H9 (cell line): ENCODE data around the gene MIGA2. TPM values are rescaled to one million over a fixed set of nuclear protein-coding genes. Genes with fewer than 3 reads are reported as not detected.

ENCODE experiments used
- DNase-seq: peaks from one replicate; pipeline ENCODE4 v3.0.0-alpha.2; 2017
- H2AFZ ChIP-seq: one replicate; pipeline ENCODE4 v1.6.1; 2013; ENCODE audit warnings: mild to moderate bottlenecking, low read length, control low read depth, moderate library complexity
- H2AK5ac ChIP-seq: 2 replicates; pipeline ENCODE4 v1.6.1; 2013; ENCODE audit warnings: low read length, control low read depth, mixed read lengths; ENCODE audit not compliant: insufficient read length
- H2BK120ac ChIP-seq: one replicate; pipeline ENCODE4 v1.6.1; 2013; ENCODE audit warnings: low read depth, mild to moderate bottlenecking, low read length, control low read depth, inconsistent platforms; ENCODE audit not compliant: poor library complexity, severe bottlenecking
- H2BK12ac ChIP-seq: 2 replicates; pipeline ENCODE4 v1.6.1; 2013; ENCODE audit warnings: low read length, control low read depth, mixed read lengths, low read depth; ENCODE audit not compliant: insufficient read length
- H2BK15ac ChIP-seq: 2 replicates; pipeline ENCODE4 v1.6.1; 2013; ENCODE audit warnings: low read depth, low read length, control low read depth
- H2BK20ac ChIP-seq: one replicate; pipeline ENCODE4 v1.6.1; 2013; ENCODE audit warnings: low read depth, mild to moderate bottlenecking, low read length, control low read depth, inconsistent platforms; ENCODE audit not compliant: poor library complexity, severe bottlenecking
- H2BK5ac ChIP-seq: 2 replicates; pipeline ENCODE4 v1.6.1; 2013; ENCODE audit warnings: low read length, control low read depth, mixed read lengths; ENCODE audit not compliant: insufficient read length
- H3K14ac ChIP-seq: 2 replicates; pipeline ENCODE4 v1.6.1; 2013; ENCODE audit warnings: low read length, control low read depth; ENCODE audit not compliant: insufficient read depth
- H3K18ac ChIP-seq: 2 replicates; pipeline ENCODE4 v1.6.1; 2013; ENCODE audit warnings: low read depth, mild to moderate bottlenecking, mixed read lengths, low read length, control low read depth; ENCODE audit not compliant: insufficient read length
- H3K23ac ChIP-seq: 2 replicates; pipeline ENCODE4 v1.6.1; 2013; ENCODE audit warnings: low read length, control low read depth, mixed read lengths, low read depth; ENCODE audit not compliant: insufficient read length
- H3K23me2 ChIP-seq: 2 replicates; pipeline ENCODE4 v1.6.1; 2013; ENCODE audit warnings: low read depth, mild to moderate bottlenecking, mixed read lengths, low read length, control low read depth; ENCODE audit not compliant: insufficient read length, poor library complexity, severe bottlenecking
- H3K27ac ChIP-seq: 2 replicates; pipeline ENCODE4 v1.5.1; 2013; ENCODE audit warnings: low read length, control low read depth, mixed read lengths, low read depth; ENCODE audit not compliant: insufficient read length
- H3K27me3 ChIP-seq: 2 replicates; pipeline ENCODE4 v1.6.1; 2013; ENCODE audit warnings: low read length, control low read depth, inconsistent platforms; ENCODE audit not compliant: insufficient read depth
- H3K4ac ChIP-seq: 2 replicates; pipeline ENCODE4 v1.6.1; 2013; ENCODE audit warnings: low read depth, mild to moderate bottlenecking, control low read depth, inconsistent platforms, low read length, moderate library complexity
- H3K4me1 ChIP-seq: 2 replicates; pipeline ENCODE4 v1.6.1; 2013; ENCODE audit warnings: low read length, control low read depth, inconsistent platforms; ENCODE audit not compliant: insufficient read depth
- H3K4me2 ChIP-seq: 2 replicates; pipeline ENCODE4 v1.6.1; 2013; ENCODE audit warnings: low read length, control low read depth, mixed read lengths; ENCODE audit not compliant: insufficient read length, insufficient read depth
- H3K56ac ChIP-seq: 2 replicates; pipeline ENCODE4 v1.6.1; 2013; ENCODE audit warnings: low read depth, mild to moderate bottlenecking, mixed read lengths, low read length, control low read depth; ENCODE audit not compliant: insufficient read length
- H3K79me1 ChIP-seq: 2 replicates; pipeline ENCODE4 v1.6.1; 2013; ENCODE audit warnings: low read depth, mild to moderate bottlenecking, moderate library complexity, low read length, control low read depth, inconsistent platforms; ENCODE audit not compliant: insufficient read depth, poor library complexity, severe bottlenecking
- H3K79me2 ChIP-seq: 2 replicates; pipeline ENCODE4 v1.6.1; 2013; ENCODE audit warnings: low read length, control low read depth, inconsistent platforms; ENCODE audit not compliant: insufficient read depth
- H3K9ac ChIP-seq: 2 replicates; pipeline ENCODE4 v1.6.1; 2013; ENCODE audit warnings: low read length, control low read depth, mixed read lengths; ENCODE audit not compliant: insufficient read length; ENCODE audit errors: extremely low read depth
- H3K9me3 ChIP-seq: one replicate; pipeline ENCODE4 v1.6.1; 2013; ENCODE audit warnings: low read depth, low read length, inconsistent platforms; ENCODE audit not compliant: control insufficient read depth
- H3T11ph ChIP-seq: one replicate; pipeline ENCODE4 v1.6.1; 2013; ENCODE audit warnings: mild to moderate bottlenecking, low read length, control low read depth, inconsistent platforms
- H4K20me1 ChIP-seq: one replicate; pipeline ENCODE4 v1.6.1; 2013; ENCODE audit not compliant: control insufficient read depth, insufficient read length, insufficient read depth
- H4K5ac ChIP-seq: 2 replicates; pipeline ENCODE4 v1.6.1; 2013; ENCODE audit warnings: low read depth, mild to moderate bottlenecking, mixed read lengths, low read length, control low read depth; ENCODE audit not compliant: insufficient read length
- H4K8ac ChIP-seq: replicated peaks from 2 replicates; pipeline ENCODE4 v1.6.1; 2013; ENCODE audit warnings: low read length, control low read depth, mixed read lengths, low read depth; ENCODE audit not compliant: insufficient read length
- H4K91ac ChIP-seq: 2 replicates; pipeline ENCODE4 v1.6.1; 2013; ENCODE audit warnings: low read depth, mild to moderate bottlenecking, moderate library complexity, mixed read lengths, low read length, control low read depth; ENCODE audit not compliant: insufficient read length
- H3K27ac Mint-ChIP-seq, 3 experiments: 2 replicates in 2 of 3; 3 replicates in 1 of 3; pipeline ENCODE4 v1.8.0; 2020 to 2021; ENCODE audit warnings: mixed read lengths in 3 of 3, mild to moderate bottlenecking in 1 of 3, moderate library complexity in 1 of 3
- H3K27me3 Mint-ChIP-seq: 2 replicates; pipeline ENCODE4 v1.8.0; 2021; ENCODE audit warnings: low read depth, mild to moderate bottlenecking, moderate library complexity, mixed read lengths
- H3K36me3 Mint-ChIP-seq, 3 experiments: 2 replicates in 2 of 3; 3 replicates in 1 of 3; pipeline ENCODE4 v1.8.0; 2020 to 2021; ENCODE audit warnings: low read depth in 3 of 3, mixed read lengths in 3 of 3; ENCODE audit not compliant: insufficient read depth in 1 of 3
- H3K4me1 Mint-ChIP-seq, 2 experiments: 2 replicates each; pipeline ENCODE4 v1.8.0; 2020; ENCODE audit warnings: mixed read lengths in 2 of 2
- H3K4me3 Mint-ChIP-seq, 2 experiments: 2 replicates in 1 of 2; 3 replicates in 1 of 2; pipeline ENCODE4 v1.8.0; 2020 to 2021; ENCODE audit warnings: mild to moderate bottlenecking in 2 of 2, mixed read lengths in 2 of 2, moderate library complexity in 1 of 2
- H3K9me3 Mint-ChIP-seq, 2 experiments: 2 replicates in 1 of 2; 3 replicates in 1 of 2; pipeline ENCODE4 v1.8.0; 2020; ENCODE audit warnings: mild to moderate bottlenecking in 2 of 2, mixed read lengths in 2 of 2, moderate library complexity in 1 of 2
- WGBS: extraction: QIAGEN DNeasy Blood & Tissue Kit; methylation state at CpG from one replicate; pipeline ENCODE4 v1.1.7; 2013; ENCODE audit warnings: missing lambda C conversion rate, low lambda C conversion rate, mixed read lengths; ENCODE audit not compliant: insufficient read length; ENCODE audit errors: extremely low coverage; 5-methylcytosine and 5-hydroxymethylcytosine counted together
- total RNA-seq: library from RNA; stranded (reverse); gene quantifications from 2 replicates; pipeline ENCODE4 v1.2.1, GENCODE V29; 2021
- TF ChIP-seq, protein P1 (sequence below): fragments of 200-600 bp; sonication (generic); conservative IDR thresholded peaks from 3 replicates; pipeline ENCODE4 v1.8.0; 2021; ENCODE audit warnings: antibody characterized with exemption, mild to moderate bottlenecking

Gene MIGA2
- total RNA-seq, 1 experiment from 2014 or later, result 37.8 TPM

- no peak for DNase-seq
- Mint-ChIP-seq H3K36me3 (peaks cover 0 to 2% (median 0%) of the 10 kb centered on the region in 3 experiments; a peak in 3 of 7 replicates), H3K27me3 (no peaks in the 10 kb centered on the region), H3K9me3 (no peaks in the 10 kb centered on the region), H3K27ac (no peak overlapping the region; a peak in 1 of 7 replicates), H3K4me1 (peaks cover 15 to 24% of the 10 kb centered on the region in 2 experiments), H3K4me3 (no peak overlapping the region)
- no CpG with 5 or more reads among the region's 3 CpGs for WGBS
- Histone ChIP-seq H3K27me3 (no peaks in the 10 kb centered on the region), H3K14ac (no peak overlapping the region), H3K9me3 (no peaks in the 10 kb centered on the region), H4K20me1 (no peaks in the 10 kb centered on the region), H4K91ac (no peak overlapping the region), H3K4ac (no peak overlapping the region), H3K27ac (no peak overlapping the region), H2BK5ac (no peak overlapping the region), H3K56ac (no peak overlapping the region), H4K8ac (no peak overlapping the region), H2BK12ac (no peak overlapping the region), H3K23me2 (no peaks in the 10 kb centered on the region), H2BK120ac (no peak overlapping the region), H3K4me1 (peaks cover 5% of the 10 kb centered on the region; the same call in 1 of the 2 replicates), H3K79me1 (no peaks in the 10 kb centered on the region), H3K4me2 (no peak overlapping the region), H2BK15ac (no peak overlapping the region), H2BK20ac (no peak overlapping the region), H2AK5ac (no peak overlapping the region), H3T11ph (no peak overlapping the region), H3K18ac (no peak overlapping the region), H2AFZ (no peak overlapping the region), H3K23ac (no peak overlapping the region), H3K9ac (no peak overlapping the region), H4K5ac (no peak overlapping the region), H3K79me2 (no peaks in the 10 kb centered on the region)
- TF ChIP-seq, protein P1, sequence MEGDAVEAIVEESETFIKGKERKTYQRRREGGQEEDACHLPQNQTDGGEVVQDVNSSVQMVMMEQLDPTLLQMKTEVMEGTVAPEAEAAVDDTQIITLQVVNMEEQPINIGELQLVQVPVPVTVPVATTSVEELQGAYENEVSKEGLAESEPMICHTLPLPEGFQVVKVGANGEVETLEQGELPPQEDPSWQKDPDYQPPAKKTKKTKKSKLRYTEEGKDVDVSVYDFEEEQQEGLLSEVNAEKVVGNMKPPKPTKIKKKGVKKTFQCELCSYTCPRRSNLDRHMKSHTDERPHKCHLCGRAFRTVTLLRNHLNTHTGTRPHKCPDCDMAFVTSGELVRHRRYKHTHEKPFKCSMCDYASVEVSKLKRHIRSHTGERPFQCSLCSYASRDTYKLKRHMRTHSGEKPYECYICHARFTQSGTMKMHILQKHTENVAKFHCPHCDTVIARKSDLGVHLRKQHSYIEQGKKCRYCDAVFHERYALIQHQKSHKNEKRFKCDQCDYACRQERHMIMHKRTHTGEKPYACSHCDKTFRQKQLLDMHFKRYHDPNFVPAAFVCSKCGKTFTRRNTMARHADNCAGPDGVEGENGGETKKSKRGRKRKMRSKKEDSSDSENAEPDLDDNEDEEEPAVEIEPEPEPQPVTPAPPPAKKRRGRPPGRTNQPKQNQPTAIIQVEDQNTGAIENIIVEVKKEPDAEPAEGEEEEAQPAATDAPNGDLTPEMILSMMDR, result no peak
These were observed 37.7 kb downstream of the MIGA2 start for GRCh38 chr9:129074106-129074505.
